Mesothelial cell of epicardium (in vitro differentiated cells): Measurements from ENCODE around the gene CGN. TPM values are rescaled to one million over a fixed set of nuclear protein-coding genes. Genes with fewer than 3 reads are reported as not detected.
A peak's percentile ranks its signal among the peaks of the same experiment; 100 is the strongest.

Experiments used
- DNase-seq, 2 experiments: peaks; one replicate each; pipeline ENCODE4 v3.0.0; 2021; ENCODE audit warnings: low spot score in 2 of 2; ENCODE audit not compliant: unreplicated experiment in 2 of 2
- H3K27ac Mint-ChIP-seq: 2 replicates; pipeline ENCODE4 v1.8.0; 2021; ENCODE audit warnings: mixed read lengths
- H3K27me3 Mint-ChIP-seq: 2 replicates; pipeline ENCODE4 v1.8.0; 2021; ENCODE audit warnings: low read depth, mixed read lengths
- H3K36me3 Mint-ChIP-seq: 2 replicates; pipeline ENCODE4 v1.8.0; 2021; ENCODE audit warnings: mixed read lengths
- H3K4me1 Mint-ChIP-seq: 2 replicates; pipeline ENCODE4 v1.8.0; 2021; ENCODE audit warnings: mixed read lengths
- H3K4me3 Mint-ChIP-seq: 2 replicates; pipeline ENCODE4 v1.8.0; 2021; ENCODE audit warnings: mild to moderate bottlenecking, moderate library complexity, mixed read lengths
- H3K9me3 Mint-ChIP-seq: 2 replicates; pipeline ENCODE4 v1.8.0; 2021; ENCODE audit warnings: mixed read lengths
- total RNA-seq: library from RNA; stranded (reverse); gene quantifications from 3 replicates; pipeline ENCODE4 v1.2.1, GENCODE V29; 2021
- TF ChIP-seq, protein P1 (sequence below): fragments of 200-600 bp; sonication (generic); IDR thresholded peaks from one replicate; pipeline ENCODE4 v1.5.0; 2021; ENCODE audit warnings: antibody characterized with exemption; ENCODE audit not compliant: unreplicated experiment

The CGN gene
- total RNA-seq, 1 donor from 2014 or later: 38.9 TPM

DNA sequence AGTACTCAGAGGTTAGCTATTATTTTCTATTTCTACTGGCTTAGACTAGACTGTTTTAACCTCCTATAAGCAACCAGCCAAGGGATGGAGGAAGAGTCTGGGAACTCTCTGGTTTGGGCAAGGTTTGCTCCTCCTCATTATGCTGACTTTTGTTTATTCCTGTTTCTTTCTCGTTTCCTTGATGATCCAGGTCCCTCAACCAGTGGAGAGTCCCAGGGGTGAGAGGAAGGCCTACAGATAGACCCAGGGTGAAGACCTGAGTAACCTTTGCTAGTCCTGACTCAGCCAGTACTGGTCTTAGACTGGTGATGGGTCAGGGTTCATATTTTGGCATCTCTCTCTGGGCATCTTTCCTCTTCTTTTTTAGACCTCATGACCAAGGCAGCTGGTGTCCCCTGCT lies 34.4 kb downstream of the CGN start:
- no peak overlapping the region for H3K4me3 Mint-ChIP-seq

DNA sequence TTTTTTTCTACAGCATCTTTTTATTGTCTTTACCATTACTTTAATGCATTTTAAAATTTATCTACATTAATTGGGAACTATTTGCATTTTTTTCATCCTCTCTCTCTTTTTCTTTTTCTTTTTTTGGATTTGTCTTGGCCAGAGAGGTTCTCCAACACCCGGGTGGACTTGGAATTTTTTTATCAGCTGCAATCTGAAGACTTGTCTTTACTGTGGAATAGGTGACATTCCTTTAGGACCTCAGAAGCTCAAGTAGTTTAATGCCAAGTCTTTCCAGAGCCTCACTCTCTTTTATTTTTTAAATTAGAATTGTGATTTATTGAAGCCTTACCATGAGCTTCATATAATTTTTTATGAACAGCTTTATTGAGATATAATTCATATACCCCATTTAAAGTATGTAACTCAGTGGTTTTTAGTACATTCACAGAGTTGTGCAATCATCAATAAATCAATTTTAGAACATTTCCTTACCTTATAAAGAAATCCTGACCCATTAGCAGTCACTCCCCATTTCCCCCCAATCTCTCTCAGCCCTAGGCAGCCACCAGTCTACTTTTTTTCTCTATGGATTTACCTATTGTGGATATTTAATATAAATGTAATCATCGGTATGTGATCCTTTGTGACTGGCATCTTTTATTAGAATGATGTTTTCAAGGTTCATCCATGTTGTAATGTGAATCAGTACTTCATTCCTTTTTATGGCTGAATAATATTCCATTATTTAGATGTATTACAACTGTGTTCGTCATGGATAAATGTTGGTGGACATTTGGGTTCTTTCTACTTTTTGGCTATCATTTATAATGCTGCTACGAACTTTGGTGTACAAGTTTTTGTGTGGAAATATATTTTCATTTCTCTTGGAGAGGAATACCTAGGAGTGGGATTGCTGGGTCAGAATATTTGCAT lies 35.1 kb downstream of the CGN start:
- no peak for DNase-seq
- Mint-ChIP-seq H3K4me3 (no peak overlapping the region), H3K4me1 (peaks cover 47% of the 10 kb centered on the region), H3K9me3 (no peaks in the 10 kb centered on the region), H3K36me3 (peaks cover 2% of the 10 kb centered on the region), H3K27ac (peak overlapping the region; percentile 98), H3K27me3 (no peaks in the 10 kb centered on the region)
- TF ChIP-seq, protein P1, sequence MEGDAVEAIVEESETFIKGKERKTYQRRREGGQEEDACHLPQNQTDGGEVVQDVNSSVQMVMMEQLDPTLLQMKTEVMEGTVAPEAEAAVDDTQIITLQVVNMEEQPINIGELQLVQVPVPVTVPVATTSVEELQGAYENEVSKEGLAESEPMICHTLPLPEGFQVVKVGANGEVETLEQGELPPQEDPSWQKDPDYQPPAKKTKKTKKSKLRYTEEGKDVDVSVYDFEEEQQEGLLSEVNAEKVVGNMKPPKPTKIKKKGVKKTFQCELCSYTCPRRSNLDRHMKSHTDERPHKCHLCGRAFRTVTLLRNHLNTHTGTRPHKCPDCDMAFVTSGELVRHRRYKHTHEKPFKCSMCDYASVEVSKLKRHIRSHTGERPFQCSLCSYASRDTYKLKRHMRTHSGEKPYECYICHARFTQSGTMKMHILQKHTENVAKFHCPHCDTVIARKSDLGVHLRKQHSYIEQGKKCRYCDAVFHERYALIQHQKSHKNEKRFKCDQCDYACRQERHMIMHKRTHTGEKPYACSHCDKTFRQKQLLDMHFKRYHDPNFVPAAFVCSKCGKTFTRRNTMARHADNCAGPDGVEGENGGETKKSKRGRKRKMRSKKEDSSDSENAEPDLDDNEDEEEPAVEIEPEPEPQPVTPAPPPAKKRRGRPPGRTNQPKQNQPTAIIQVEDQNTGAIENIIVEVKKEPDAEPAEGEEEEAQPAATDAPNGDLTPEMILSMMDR: no peak

More for the DNA sequence above, 34.4 kb downstream of the CGN start:
- DNase-seq: no peak
- TF ChIP-seq, protein P1: no peak
- Mint-ChIP-seq H3K9me3 (no peaks in the 10 kb centered on the region), H3K27ac (peak overlapping the region; percentile 80), H3K36me3 (peaks cover 2% of the 10 kb centered on the region), H3K4me1 (peaks cover 48% of the 10 kb centered on the region), H3K27me3 (no peaks in the 10 kb centered on the region)

DNA sequence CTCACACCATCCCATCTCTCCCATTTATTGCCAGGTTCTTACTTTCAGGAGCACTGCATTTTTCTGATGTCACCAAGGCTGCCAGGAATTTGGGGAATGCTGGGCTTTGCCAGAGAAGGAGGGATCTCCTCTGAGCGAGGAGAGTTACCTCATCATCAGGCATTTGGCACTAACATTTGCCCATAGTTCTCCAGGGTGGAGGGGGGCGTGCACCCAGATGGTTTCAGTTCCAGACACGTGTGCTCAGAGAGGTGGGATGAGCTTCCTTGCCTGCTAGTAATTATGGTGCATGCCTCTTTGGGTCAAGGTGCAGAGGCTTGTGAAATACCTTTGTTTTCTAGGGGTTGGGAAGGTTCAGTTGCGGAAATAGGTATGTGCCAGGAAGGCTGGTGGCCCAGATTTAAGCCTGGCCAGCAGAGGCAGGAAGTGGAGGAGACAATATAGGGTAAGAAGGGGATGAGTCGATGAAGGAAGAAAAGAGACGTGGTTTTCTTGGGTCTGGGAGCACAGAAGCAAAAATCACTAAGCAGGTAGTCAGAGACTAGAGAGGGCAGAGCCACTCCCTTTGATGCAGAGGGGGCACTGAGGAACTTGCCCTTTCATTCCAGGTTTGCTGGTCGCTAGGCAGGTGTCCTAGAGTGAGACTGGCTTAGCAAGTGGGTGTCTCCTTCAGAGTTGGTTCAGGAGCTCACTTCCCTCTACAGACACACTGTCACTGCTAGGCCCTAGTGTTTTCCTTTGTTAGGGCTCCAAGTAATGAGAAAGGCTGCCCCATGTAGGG lies 36.1 kb downstream of the CGN start:
- H3K4me1 Mint-ChIP-seq: peaks cover 40% of the 10 kb centered on the region
- TF ChIP-seq, protein P1: no peak
- peaks cover 2% of the 10 kb centered on the region for H3K36me3 Mint-ChIP-seq
- DNase-seq: peak; percentile 37 to 66
- no peaks in the 10 kb centered on the region for H3K27me3 Mint-ChIP-seq
- peak overlapping the region; percentile 7 for H3K4me3 Mint-ChIP-seq
- peak overlapping the region; percentile 98 for H3K27ac Mint-ChIP-seq
- no peaks in the 10 kb centered on the region for H3K9me3 Mint-ChIP-seq

DNA sequence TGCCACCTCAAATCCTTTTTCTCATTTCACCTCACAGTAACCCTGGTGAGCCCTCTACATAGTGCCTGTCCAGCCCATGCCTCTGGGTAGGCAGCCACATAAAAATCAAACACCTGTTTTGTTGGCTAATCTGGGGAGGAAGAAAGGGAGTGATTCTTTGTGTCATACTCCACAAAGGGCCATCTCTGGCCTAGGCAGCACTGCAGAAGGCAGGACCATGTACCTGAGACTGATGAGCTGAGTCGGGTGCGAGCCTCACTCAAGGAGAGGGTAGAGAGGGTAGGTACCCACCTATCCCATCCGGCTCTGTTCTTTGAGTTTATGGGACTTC lies 36.7 kb downstream of the CGN start:
- TF ChIP-seq, protein P1: no peak
- no peak for DNase-seq
- peaks cover 2% of the 10 kb centered on the region for H3K36me3 Mint-ChIP-seq
- no peaks in the 10 kb centered on the region for H3K9me3 Mint-ChIP-seq
- peak overlapping the region; percentile 98 for H3K27ac Mint-ChIP-seq
- H3K27me3 Mint-ChIP-seq: no peaks in the 10 kb centered on the region
- no peak overlapping the region for H3K4me3 Mint-ChIP-seq
- peaks cover 34% of the 10 kb centered on the region for H3K4me1 Mint-ChIP-seq

DNA sequence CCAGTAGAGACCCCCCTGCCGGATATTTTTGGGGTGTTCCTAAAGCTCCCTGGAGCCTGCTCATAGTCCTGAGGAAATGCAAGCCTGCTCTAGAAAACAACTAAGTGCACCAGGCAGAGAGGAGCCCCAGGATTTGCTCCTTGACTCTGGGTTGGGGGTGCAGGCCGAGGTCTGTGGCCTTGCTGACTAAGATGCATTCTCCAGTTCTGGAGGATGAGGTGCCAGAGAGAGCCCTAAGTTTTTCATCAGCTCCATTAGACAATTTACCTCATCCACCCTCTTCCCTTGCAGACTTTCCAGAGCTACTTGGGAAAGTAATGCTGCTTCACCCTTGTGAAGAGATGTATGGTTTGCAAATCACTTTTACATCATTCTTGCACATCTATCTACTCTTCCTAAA lies 38.0 kb downstream of the CGN start:
- TF ChIP-seq, protein P1: no peak
- Mint-ChIP-seq H3K4me1 (peaks cover 36% of the 10 kb centered on the region), H3K4me3 (no peak overlapping the region), H3K27ac (peak overlapping the region; percentile 79), H3K27me3 (no peaks in the 10 kb centered on the region), H3K36me3 (peaks cover 2% of the 10 kb centered on the region), H3K9me3 (no peaks in the 10 kb centered on the region)
- DNase-seq: no peak
